DOHH2 (cell line): ENCODE measurements around the gene GPR87.

Experiments
- EZH2phosphoT487 ChIP-seq: fragments of 200-600 bp; sonication (generic); IDR thresholded peaks from 2 replicates; pipeline ENCODE4 v1.6.1; 2017; ENCODE audit warnings: borderline replicate concordance, mild to moderate bottlenecking, antibody characterized with exemption, low read length, moderate library complexity, mixed read lengths
- TF ChIP-seq, protein P1 (sequence below): fragments of 200-600 bp; sonication (generic); IDR thresholded peaks from one replicate; pipeline ENCODE4 v1.5.1; 2014; ENCODE audit warnings: antibody characterized with exemption, mild to moderate bottlenecking, low read depth, low read length; ENCODE audit not compliant: poor library complexity, severe bottlenecking

DNA sequence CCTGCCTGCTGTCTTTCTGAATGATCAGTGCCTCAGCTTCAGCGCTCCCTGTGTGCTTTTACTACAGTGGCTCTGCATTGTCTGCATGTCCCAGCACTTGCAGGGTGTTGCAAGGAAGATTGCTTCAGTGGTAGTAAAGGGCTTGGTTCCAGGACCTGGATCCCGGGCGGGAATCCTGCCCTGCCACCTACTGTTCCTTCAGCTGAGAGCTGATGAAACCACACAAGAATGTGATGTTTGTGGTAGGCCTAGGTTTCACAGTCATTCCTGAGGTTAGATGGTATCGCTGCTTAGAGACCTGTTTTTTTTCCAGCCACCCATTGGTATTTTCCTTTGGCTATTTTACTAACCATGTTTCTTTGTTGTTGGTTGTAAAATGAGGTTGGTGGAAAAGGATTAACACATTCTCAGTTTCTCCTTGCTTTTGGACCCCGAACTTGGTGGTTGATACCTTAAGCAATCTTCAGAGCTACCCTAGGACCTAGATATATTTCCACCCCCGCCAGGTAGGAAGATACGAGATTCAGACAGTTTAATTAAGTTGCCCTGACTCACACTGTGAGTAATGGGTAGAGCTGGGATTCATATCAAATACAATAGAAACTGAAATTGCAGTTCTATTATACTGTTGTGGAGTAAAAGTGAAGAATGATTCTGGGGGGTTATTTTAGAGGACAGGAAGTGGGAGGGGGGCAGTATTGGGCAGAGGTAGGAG, 11.4 kb downstream of the GPR87 start:
- TF ChIP-seq, protein P1, sequence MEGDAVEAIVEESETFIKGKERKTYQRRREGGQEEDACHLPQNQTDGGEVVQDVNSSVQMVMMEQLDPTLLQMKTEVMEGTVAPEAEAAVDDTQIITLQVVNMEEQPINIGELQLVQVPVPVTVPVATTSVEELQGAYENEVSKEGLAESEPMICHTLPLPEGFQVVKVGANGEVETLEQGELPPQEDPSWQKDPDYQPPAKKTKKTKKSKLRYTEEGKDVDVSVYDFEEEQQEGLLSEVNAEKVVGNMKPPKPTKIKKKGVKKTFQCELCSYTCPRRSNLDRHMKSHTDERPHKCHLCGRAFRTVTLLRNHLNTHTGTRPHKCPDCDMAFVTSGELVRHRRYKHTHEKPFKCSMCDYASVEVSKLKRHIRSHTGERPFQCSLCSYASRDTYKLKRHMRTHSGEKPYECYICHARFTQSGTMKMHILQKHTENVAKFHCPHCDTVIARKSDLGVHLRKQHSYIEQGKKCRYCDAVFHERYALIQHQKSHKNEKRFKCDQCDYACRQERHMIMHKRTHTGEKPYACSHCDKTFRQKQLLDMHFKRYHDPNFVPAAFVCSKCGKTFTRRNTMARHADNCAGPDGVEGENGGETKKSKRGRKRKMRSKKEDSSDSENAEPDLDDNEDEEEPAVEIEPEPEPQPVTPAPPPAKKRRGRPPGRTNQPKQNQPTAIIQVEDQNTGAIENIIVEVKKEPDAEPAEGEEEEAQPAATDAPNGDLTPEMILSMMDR = no peak
- TF ChIP-seq EZH2phosphoT487 = no peak
